ENCODE data around the gene ADAT3.
"Not testable (repeated sequence)": the region's sequence is repeated elsewhere in the genome, so short reads cannot be mapped to it uniquely, and the experiment has no call there.

ADAT3 gene

DNA sequence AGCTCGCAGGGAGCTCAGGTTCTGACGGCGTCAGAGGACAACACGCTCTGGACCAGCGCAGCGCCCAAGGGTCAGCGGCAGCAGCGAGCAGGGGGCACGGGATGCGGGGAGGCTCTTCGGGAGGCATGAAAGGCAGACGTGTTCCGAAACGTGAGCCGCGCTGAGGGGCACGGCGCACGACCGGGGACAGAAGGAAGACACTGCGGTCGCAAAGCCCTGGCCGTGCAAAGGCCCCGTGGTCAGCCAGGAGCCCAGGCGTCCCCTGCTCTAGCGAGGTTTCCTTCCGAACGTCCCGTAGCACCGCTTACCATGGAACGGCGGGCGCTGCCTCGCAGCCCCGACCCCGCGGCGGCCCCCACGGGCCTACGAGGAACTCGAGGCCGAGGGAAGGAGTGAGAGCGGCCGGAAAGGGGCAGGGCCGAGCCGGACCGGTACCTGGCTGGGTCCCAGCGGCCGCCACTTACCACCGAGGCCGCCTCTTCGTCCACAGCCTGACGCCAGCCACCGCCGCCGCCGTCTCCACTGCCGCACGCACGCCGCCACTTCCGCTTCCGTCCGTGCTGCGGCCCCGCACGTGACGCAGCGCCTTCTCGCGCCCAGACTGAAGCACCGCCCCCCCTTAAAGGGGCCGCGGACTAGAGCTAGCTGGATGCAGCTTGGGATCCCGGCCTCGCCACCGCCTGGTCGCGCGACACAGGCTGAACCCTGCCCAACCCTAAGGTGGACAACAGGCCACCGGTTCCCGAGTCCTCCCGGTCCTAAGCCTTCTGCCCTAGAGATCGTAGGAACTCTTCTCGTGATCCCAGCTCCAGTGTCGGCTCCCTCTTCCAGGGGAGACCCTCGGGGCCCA is 29.3 kb upstream of the ADAT3 start:
- peak overlapping the region; percentile 47 for H3K27ac ChIP-seq (ENCODE audit: low read depth, low read length)
- peak overlapping the region; percentile 87 for H3K4me3 ChIP-seq (ENCODE audit: low read length)
- TF ChIP-seq, protein P1, sequence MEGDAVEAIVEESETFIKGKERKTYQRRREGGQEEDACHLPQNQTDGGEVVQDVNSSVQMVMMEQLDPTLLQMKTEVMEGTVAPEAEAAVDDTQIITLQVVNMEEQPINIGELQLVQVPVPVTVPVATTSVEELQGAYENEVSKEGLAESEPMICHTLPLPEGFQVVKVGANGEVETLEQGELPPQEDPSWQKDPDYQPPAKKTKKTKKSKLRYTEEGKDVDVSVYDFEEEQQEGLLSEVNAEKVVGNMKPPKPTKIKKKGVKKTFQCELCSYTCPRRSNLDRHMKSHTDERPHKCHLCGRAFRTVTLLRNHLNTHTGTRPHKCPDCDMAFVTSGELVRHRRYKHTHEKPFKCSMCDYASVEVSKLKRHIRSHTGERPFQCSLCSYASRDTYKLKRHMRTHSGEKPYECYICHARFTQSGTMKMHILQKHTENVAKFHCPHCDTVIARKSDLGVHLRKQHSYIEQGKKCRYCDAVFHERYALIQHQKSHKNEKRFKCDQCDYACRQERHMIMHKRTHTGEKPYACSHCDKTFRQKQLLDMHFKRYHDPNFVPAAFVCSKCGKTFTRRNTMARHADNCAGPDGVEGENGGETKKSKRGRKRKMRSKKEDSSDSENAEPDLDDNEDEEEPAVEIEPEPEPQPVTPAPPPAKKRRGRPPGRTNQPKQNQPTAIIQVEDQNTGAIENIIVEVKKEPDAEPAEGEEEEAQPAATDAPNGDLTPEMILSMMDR (IDR thresholded peaks at IDR 0.05; ENCODE audit: low read depth, low read length, poor library complexity, severe bottlenecking), result no peak
- TF ChIP-seq EZH2phosphoT487 (IDR thresholded peaks at IDR 0.05; ENCODE audit: borderline replicate concordance, low read length), result no peak
- H3K79me2 ChIP-seq (ENCODE audit: control insufficient read depth, low read length), result peaks cover 65% of the 10 kb centered on the region
- peaks cover 36% of the 10 kb centered on the region for H3K36me3 ChIP-seq (ENCODE audit: control insufficient read depth, low read length)
- peaks cover 11% of the 10 kb centered on the region; the same call in 1 of the 2 replicates for H4K20me1 ChIP-seq (ENCODE audit: control insufficient read depth, insufficient read depth, low read depth, low read length)
- H3K9me2 ChIP-seq (replicated peaks; ENCODE audit: control insufficient read depth, low read length), result no peaks in the 10 kb centered on the region
- H3K4me1 ChIP-seq (ENCODE audit: control insufficient read depth, low read length), result peaks cover 16% of the 10 kb centered on the region
- no peaks in the 10 kb centered on the region for H3K27me3 ChIP-seq (ENCODE audit: control insufficient read depth, low read length)
- H3K4me2 ChIP-seq (ENCODE audit: low read length), result peak overlapping the region; percentile 75
- no peaks in the 10 kb centered on the region for H3F3A ChIP-seq (ENCODE audit: control insufficient read depth, insufficient read depth)
- H3K9me3 ChIP-seq (ENCODE audit: control insufficient read depth, insufficient read depth, low read length), result no peaks in the 10 kb centered on the region

DNA sequence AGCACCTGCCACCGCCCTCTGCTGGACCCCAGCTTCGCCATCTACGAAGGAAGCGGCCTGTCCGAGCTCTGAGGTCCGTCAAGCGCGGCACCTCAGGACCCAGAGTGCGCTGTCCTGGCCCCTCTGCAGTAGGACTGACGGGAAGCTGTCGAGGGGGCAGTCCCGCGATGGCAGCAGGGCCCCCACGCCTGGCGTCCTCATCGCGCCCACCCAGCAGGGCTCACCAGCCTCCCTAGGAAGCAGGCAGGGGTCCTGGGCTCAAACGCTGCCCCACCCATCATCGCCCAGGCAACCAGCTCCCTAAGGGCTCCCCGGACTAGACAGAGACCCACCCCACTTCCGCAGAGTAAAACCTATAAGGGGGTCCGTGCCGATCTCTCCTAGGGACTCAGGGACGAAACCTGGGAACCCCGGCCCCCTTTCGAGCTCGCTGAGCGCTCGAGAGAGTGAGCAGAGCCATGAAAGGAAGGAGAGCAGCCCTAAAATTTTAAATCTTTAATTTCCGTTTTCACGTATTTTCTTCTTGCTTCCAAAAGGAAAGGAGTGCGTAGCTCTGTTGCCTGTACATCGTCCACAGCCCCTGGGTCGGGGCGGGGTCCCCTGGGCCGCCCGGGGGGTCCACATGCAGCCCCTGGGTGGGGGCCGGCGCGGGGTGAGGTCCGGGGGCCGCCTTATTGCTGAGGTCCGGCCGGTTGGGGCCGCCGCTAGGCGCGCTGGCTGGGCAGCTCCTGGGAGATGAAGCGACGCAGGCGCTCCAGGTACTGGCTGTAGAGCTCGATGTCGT is 28.5 kb upstream of the ADAT3 start:
- H3F3A ChIP-seq (ENCODE audit: control insufficient read depth, insufficient read depth); H3K9me3 ChIP-seq (ENCODE audit: control insufficient read depth, insufficient read depth, low read length); H3K27me3 ChIP-seq (ENCODE audit: control insufficient read depth, low read length); H3K9me2 ChIP-seq (replicated peaks; ENCODE audit: control insufficient read depth, low read length): not testable (repeated sequence)
- TF ChIP-seq, protein P1 (IDR thresholded peaks at IDR 0.05; ENCODE audit: low read depth, low read length, poor library complexity, severe bottlenecking), result peak; percentile 56
- Histone ChIP-seq H3K4me2 (ENCODE audit: low read length) (peak overlapping the region; percentile 75), H3K36me3 (ENCODE audit: control insufficient read depth, low read length) (peaks cover 29% of the 10 kb centered on the region), H3K4me1 (ENCODE audit: control insufficient read depth, low read length) (peaks cover 16% of the 10 kb centered on the region), H3K27ac (ENCODE audit: low read depth, low read length) (peak overlapping the region; percentile 47), H3K79me2 (ENCODE audit: control insufficient read depth, low read length) (peaks cover 61% of the 10 kb centered on the region), H3K4me3 (ENCODE audit: low read length) (peak overlapping the region; percentile 87), H4K20me1 (ENCODE audit: control insufficient read depth, insufficient read depth, low read depth, low read length) (peaks cover 11% of the 10 kb centered on the region; the same call in 1 of the 2 replicates)

DNA sequence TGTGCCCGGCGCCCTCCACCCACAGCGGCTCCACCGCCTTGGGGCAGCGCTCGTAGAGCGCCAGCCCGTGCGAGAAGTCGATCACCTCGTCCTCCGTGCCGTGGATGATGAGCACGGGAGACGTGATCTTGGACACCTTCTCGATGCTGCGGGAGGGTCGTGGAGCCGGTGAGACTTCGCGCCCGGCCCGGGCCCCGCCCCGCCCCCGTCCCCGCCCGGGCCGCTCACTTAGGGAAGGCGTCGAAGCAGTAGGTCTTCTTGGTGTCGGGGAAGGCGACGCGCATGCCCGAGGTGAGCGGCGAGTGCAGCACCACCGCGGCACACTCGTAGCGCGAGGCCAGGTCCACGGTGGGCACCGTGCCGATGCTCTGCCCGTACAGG is 27.9 kb upstream of the ADAT3 start:
- not testable (repeated sequence) for H3K27me3 ChIP-seq (ENCODE audit: control insufficient read depth, low read length); H3F3A ChIP-seq (ENCODE audit: control insufficient read depth, insufficient read depth); H3K4me3 ChIP-seq (ENCODE audit: low read length); H3K4me2 ChIP-seq (ENCODE audit: low read length); H3K9me2 ChIP-seq (replicated peaks; ENCODE audit: control insufficient read depth, low read length); H3K9me3 ChIP-seq (ENCODE audit: control insufficient read depth, insufficient read depth, low read length); H3K27ac ChIP-seq (ENCODE audit: low read depth, low read length)
- H4K20me1 ChIP-seq (ENCODE audit: control insufficient read depth, insufficient read depth, low read depth, low read length), result peaks cover 12% of the 10 kb centered on the region; the same call in 1 of the 2 replicates
- H3K79me2 ChIP-seq (ENCODE audit: control insufficient read depth, low read length), result peaks cover 61% of the 10 kb centered on the region
- H3K36me3 ChIP-seq (ENCODE audit: control insufficient read depth, low read length), result peaks cover 32% of the 10 kb centered on the region
- H3K4me1 ChIP-seq (ENCODE audit: control insufficient read depth, low read length), result peaks cover 21% of the 10 kb centered on the region

DNA sequence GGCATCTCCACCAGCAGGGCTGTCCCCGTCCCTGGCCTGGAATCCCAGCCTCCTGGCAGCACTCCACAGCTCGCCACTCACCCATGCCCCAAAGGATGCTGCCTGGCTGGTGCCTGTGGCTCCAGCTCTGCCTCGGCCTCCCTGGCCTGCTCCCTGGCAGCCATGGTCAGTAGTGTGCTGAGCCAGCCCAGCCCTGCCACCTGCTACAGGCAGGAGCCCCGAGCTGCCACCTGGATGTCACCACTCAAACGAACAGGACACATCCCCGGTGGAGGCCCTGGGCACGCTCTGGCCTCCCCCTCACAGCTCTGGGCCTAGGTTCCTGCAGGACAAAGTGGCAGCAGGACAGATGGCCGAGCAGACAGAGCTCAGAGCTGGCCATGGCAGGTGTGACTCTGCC is 26.6 kb upstream of the ADAT3 start:
- H3K9me3 ChIP-seq (ENCODE audit: control insufficient read depth, insufficient read depth, low read length); H3F3A ChIP-seq (ENCODE audit: control insufficient read depth, insufficient read depth); H3K4me2 ChIP-seq (ENCODE audit: low read length); H3K27me3 ChIP-seq (ENCODE audit: control insufficient read depth, low read length); H3K27ac ChIP-seq (ENCODE audit: low read depth, low read length); H3K4me3 ChIP-seq (ENCODE audit: low read length); H3K9me2 ChIP-seq (replicated peaks; ENCODE audit: control insufficient read depth, low read length): not testable (repeated sequence)
- H3K36me3 ChIP-seq (ENCODE audit: control insufficient read depth, low read length), result peaks cover 28% of the 10 kb centered on the region
- H4K20me1 ChIP-seq (ENCODE audit: control insufficient read depth, insufficient read depth, low read depth, low read length), result peaks cover 22% of the 10 kb centered on the region; the same call in 1 of the 2 replicates
- H3K4me1 ChIP-seq (ENCODE audit: control insufficient read depth, low read length), result peaks cover 33% of the 10 kb centered on the region
- peaks cover 61% of the 10 kb centered on the region for H3K79me2 ChIP-seq (ENCODE audit: control insufficient read depth, low read length)

DNA sequence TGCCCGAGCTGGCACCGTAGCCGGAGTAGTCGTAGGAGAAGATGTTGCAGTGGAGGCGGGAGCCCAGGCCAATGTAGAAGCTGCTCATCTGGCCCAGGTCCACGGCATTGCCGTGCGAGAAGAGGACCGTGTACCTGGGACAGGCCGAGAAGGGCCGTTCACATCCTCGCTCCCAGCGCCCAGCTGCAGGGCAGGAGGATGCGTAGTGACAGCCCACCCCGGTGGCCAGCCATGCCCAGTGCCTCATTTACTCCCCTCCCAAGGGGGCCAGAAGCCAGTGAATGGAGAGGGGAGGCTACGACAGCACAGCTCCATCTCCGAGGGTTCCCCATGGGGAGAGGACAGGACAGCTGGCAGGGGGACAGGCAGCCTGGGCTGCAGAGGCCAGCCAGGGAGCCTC is 25.2 kb upstream of the ADAT3 start:
- H3K9me3 ChIP-seq (ENCODE audit: control insufficient read depth, insufficient read depth, low read length); H3K4me3 ChIP-seq (ENCODE audit: low read length); H3K27ac ChIP-seq (ENCODE audit: low read depth, low read length); H3K4me2 ChIP-seq (ENCODE audit: low read length); H3F3A ChIP-seq (ENCODE audit: control insufficient read depth, insufficient read depth); H3K9me2 ChIP-seq (replicated peaks; ENCODE audit: control insufficient read depth, low read length); H3K27me3 ChIP-seq (ENCODE audit: control insufficient read depth, low read length): not testable (repeated sequence)
- Histone ChIP-seq H3K4me1 (ENCODE audit: control insufficient read depth, low read length) (peaks cover 36% of the 10 kb centered on the region), H3K79me2 (ENCODE audit: control insufficient read depth, low read length) (peaks cover 61% of the 10 kb centered on the region), H4K20me1 (ENCODE audit: control insufficient read depth, insufficient read depth, low read depth, low read length) (peaks cover 26% of the 10 kb centered on the region), H3K36me3 (ENCODE audit: control insufficient read depth, low read length) (peaks cover 23% of the 10 kb centered on the region)
